ENCODE results near the gene PIGW. TPM values are rescaled to one million over a fixed set of nuclear protein-coding genes. Genes with fewer than 3 reads are reported as not detected.

The PIGW gene
- total RNA-seq, 2 experiments from 2014 or later: 3.3 to 3.4 TPM

GRCh38 chr17:36498155-36498554 is 36.6 kb upstream of the PIGW start:
- no peak overlapping the region for H3K27ac Mint-ChIP-seq
- ATAC-seq (ENCODE audit: poor library complexity): no peak
- intact Hi-C loops (cut with DNase I, micrococcal nuclease): loop anchor here in 1 of 2 experiments (10.0 kb wide), 1 partner anchor 653 kb away; no protein-coding TSS in a partner anchor

DNA sequence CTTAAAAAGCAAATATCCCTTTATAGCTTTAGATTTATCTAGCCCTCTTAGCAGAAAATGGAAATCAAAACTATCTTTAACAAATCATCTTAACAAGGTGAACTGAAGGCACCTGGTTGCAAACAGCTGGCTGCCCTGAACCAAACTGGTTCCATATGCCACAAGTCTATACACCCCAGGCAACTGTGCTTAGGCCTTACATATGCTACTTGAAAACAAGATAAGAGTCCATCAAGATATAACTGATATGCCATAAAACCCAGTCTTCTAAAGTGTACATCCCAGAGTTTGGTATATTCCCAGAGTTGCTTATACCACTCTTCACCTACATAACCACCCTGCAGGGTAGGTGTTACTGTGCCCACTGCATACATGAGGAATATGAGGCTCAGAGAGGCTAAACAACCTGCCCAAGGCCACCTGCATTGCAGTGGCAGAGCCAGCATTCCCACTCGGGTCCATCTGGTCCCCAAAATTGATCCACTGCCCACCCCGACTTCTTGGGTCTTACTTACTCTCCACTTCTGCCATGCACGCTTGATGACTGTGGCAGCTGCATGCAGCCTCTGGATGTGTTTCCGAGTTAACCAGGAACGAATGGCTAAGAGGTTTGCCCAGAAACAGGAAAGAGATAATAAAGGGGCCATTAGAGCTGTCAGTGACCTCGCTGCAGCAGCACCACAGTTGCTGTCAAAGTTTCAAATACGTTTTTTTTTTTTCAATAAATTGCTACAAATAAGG is 36.1 kb upstream of the PIGW start:
- TF ChIP-seq CTCF (IDR thresholded peaks at IDR 0.05): no peak
- H3K36me3 Mint-ChIP-seq (ENCODE audit: low read depth): peaks cover 61% of the 10 kb centered on the region
- Histone ChIP-seq H3K4me3 (ENCODE audit: low read length) (no peak overlapping the region), H3K36me3 (ENCODE audit: insufficient read depth, low read length) (peaks cover 61% of the 10 kb centered on the region), H3K4me1 (ENCODE audit: insufficient read depth, low read length) (no peaks in the 10 kb centered on the region), H3K27ac (ENCODE audit: low read depth in 1 of 2, low read length in 2 of 2) (no peak overlapping the region), H3K27me3 (ENCODE audit: control insufficient read depth in 1 of 2, insufficient read depth in 2 of 2, low read length in 2 of 2) (no peaks in the 10 kb centered on the region), H3K9me3 (ENCODE audit: control insufficient read depth in 1 of 2, insufficient read depth in 1 of 2, low read length in 2 of 2) (no peaks in the 10 kb centered on the region)
- H3K4me3 Mint-ChIP-seq: no peak overlapping the region
- no peaks in the 10 kb centered on the region for H3K9me3 Mint-ChIP-seq
- H3K27ac Mint-ChIP-seq: no peak overlapping the region
- H3K4me1 Mint-ChIP-seq (ENCODE audit: low read depth): no peaks in the 10 kb centered on the region
- ATAC-seq (ENCODE audit: poor library complexity) (no peak), DNase-seq (no peak)
- POLR2A ChIA-PET: interaction anchor here (0.9 to 1.6 kb wide), 2 partner anchors 13 to 36 kb away, joined by 3 to 9 read pairs; partner anchors contain the start of genes MYO19, PIGW and ZNHIT3
- intact Hi-C loops (cut with DNase I, micrococcal nuclease): loop anchor here in 1 of 2 experiments (10.0 kb wide), 1 partner anchor 654 kb away; no protein-coding TSS in a partner anchor
- no peaks in the 10 kb centered on the region for H3K27me3 Mint-ChIP-seq
- CTCF ChIA-PET: interaction anchor here (2.0 kb wide), 1 partner anchor 16 kb away, joined by 11 read pairs; no protein-coding TSS in a partner anchor

More at GRCh38 chr17:36498155-36498554, 36.6 kb upstream of the PIGW start:
- Histone ChIP-seq H3K4me1 (ENCODE audit: insufficient read depth, low read length) (no peaks in the 10 kb centered on the region), H3K9me3 (ENCODE audit: control insufficient read depth in 1 of 2, insufficient read depth in 1 of 2, low read length in 2 of 2) (no peaks in the 10 kb centered on the region), H3K36me3 (ENCODE audit: insufficient read depth, low read length) (peaks cover 62% of the 10 kb centered on the region), H3K4me3 (ENCODE audit: low read length) (no peak overlapping the region), H3K27me3 (ENCODE audit: control insufficient read depth in 1 of 2, insufficient read depth in 2 of 2, low read length in 2 of 2) (no peaks in the 10 kb centered on the region), H3K27ac (ENCODE audit: low read depth in 1 of 2, low read length in 2 of 2) (no peak overlapping the region)
- Mint-ChIP-seq H3K4me3 (no peak overlapping the region), H3K27me3 (no peaks in the 10 kb centered on the region), H3K9me3 (no peaks in the 10 kb centered on the region), H3K4me1 (ENCODE audit: low read depth) (no peaks in the 10 kb centered on the region), H3K36me3 (ENCODE audit: low read depth) (peaks cover 62% of the 10 kb centered on the region)
- DNase-seq: no peak
- POLR2A ChIA-PET: interaction anchor here (0.9 to 1.6 kb wide), 2 partner anchors 12 to 37 kb away, joined by 3 to 9 read pairs; partner anchors contain the start of genes MYO19, PIGW and ZNHIT3
- no peak for TF ChIP-seq CTCF (IDR thresholded peaks at IDR 0.05)
- CTCF ChIA-PET: interaction anchor here (2.0 kb wide), 1 partner anchor 15 kb away, joined by 11 read pairs; no protein-coding TSS in a partner anchor

GRCh38 chr17:36500745-36501225 is 34.0 kb upstream of the PIGW start:
- ChIA-PET POLR2A (interaction anchor here (1.0 kb wide), 1 partner anchor 10 kb away, joined by 3 read pairs; no protein-coding TSS in a partner anchor), CTCF (interaction anchor here (0.9 kb wide), 1 partner anchor 35 kb away, joined by 3 read pairs; no protein-coding TSS in a partner anchor)
- Mint-ChIP-seq H3K36me3 (ENCODE audit: low read depth) (peaks cover 47% of the 10 kb centered on the region), H3K9me3 (no peaks in the 10 kb centered on the region), H3K27me3 (no peaks in the 10 kb centered on the region), H3K27ac (no peak overlapping the region), H3K4me3 (no peak overlapping the region), H3K4me1 (ENCODE audit: low read depth) (no peaks in the 10 kb centered on the region)
- Histone ChIP-seq H3K9me3 (ENCODE audit: control insufficient read depth in 1 of 2, insufficient read depth in 1 of 2, low read length in 2 of 2) (no peaks in the 10 kb centered on the region), H3K4me3 (ENCODE audit: low read length) (no peak overlapping the region), H3K27ac (ENCODE audit: low read depth in 1 of 2, low read length in 2 of 2) (no peak overlapping the region), H3K36me3 (ENCODE audit: insufficient read depth, low read length) (peaks cover 53% of the 10 kb centered on the region), H3K27me3 (ENCODE audit: control insufficient read depth in 1 of 2, insufficient read depth in 2 of 2, low read length in 2 of 2) (no peaks in the 10 kb centered on the region), H3K4me1 (ENCODE audit: insufficient read depth, low read length) (no peaks in the 10 kb centered on the region)
- no peak for ATAC-seq (ENCODE audit: poor library complexity)
- intact Hi-C loops (cut with DNase I, micrococcal nuclease): no loop called here
- TF ChIP-seq CTCF (IDR thresholded peaks at IDR 0.05): no peak
- DNase-seq: no peak

Data from CD4-positive, alpha-beta T cell (primary cell).